Neuronal stem cell (in vitro differentiated cells): ENCODE data around the gene TBC1D22A.

Experiments
- DNase-seq: peaks from one replicate; pipeline ENCODE4 v3.0.0-alpha.2; 2013; ENCODE audit warnings: low spot score
- H2AFZ ChIP-seq: one replicate; pipeline ENCODE4 v1.6.1; 2013; ENCODE audit warnings: mild to moderate bottlenecking, low read length, inconsistent platforms
- H2AK5ac ChIP-seq: 2 replicates; pipeline ENCODE4 v1.6.1; 2013; ENCODE audit warnings: low read depth, mild to moderate bottlenecking, inconsistent platforms, low read length, moderate library complexity, mixed read lengths
- H2BK120ac ChIP-seq: 2 replicates; pipeline ENCODE4 v1.6.1; 2013; ENCODE audit warnings: low read depth, mild to moderate bottlenecking, inconsistent platforms, low read length, moderate library complexity, mixed read lengths
- H2BK12ac ChIP-seq: one replicate; pipeline ENCODE4 v1.6.1; 2013; ENCODE audit warnings: low read length, inconsistent platforms
- H2BK15ac ChIP-seq: 2 replicates; pipeline ENCODE4 v1.6.1; 2013; ENCODE audit warnings: mild to moderate bottlenecking, low read length, inconsistent platforms, mixed read lengths
- H2BK5ac ChIP-seq: one replicate; pipeline ENCODE4 v1.6.1; 2013; ENCODE audit warnings: inconsistent platforms, mild to moderate bottlenecking, low read length, moderate library complexity
- H3K14ac ChIP-seq: one replicate; pipeline ENCODE4 v1.6.1; 2013; ENCODE audit warnings: low read length, inconsistent platforms
- H3K18ac ChIP-seq: 2 replicates; pipeline ENCODE4 v1.6.1; 2013; ENCODE audit warnings: low read length, inconsistent platforms
- H3K23ac ChIP-seq: 2 replicates; pipeline ENCODE4 v1.6.1; 2013; ENCODE audit warnings: low read depth, mild to moderate bottlenecking, mixed read lengths, low read length, inconsistent platforms; ENCODE audit not compliant: poor library complexity
- H3K27ac ChIP-seq: replicated peaks from 3 replicates; pipeline ENCODE4 v1.5.1; 2013; ENCODE audit warnings: low read length, inconsistent platforms
- H3K27me3 ChIP-seq, 3 experiments: 2 replicates each; pipeline ENCODE4 v1.6.1; 2013; ENCODE audit warnings: low read length in 3 of 3, mild to moderate bottlenecking in 2 of 3, inconsistent platforms in 1 of 3, low read depth in 1 of 3, mixed read lengths in 1 of 3, moderate library complexity in 1 of 3; ENCODE audit not compliant: control insufficient read depth in 3 of 3, insufficient read depth in 3 of 3
- H3K36me3 ChIP-seq, 2 donors: replicated peaks in 1 of 2; 2 replicates each; pipeline ENCODE4 v1.6.1; 2013; ENCODE audit warnings: low read length in 2 of 2; ENCODE audit not compliant: control insufficient read depth in 2 of 2, insufficient read depth in 2 of 2
- H3K4ac ChIP-seq: 2 replicates; pipeline ENCODE4 v1.6.1; 2013; ENCODE audit warnings: inconsistent platforms, mild to moderate bottlenecking, low read length, moderate library complexity
- H3K4me1 ChIP-seq, 2 donors: 1 replicate in 1 of 2; 2 replicates in 1 of 2; pipeline ENCODE4 v1.6.1; 2013; ENCODE audit warnings: low read length in 2 of 2, low read depth in 1 of 2; ENCODE audit not compliant: control insufficient read depth in 2 of 2, insufficient read depth in 1 of 2
- H3K4me2 ChIP-seq: one replicate; pipeline ENCODE4 v1.6.1; 2013; ENCODE audit warnings: mild to moderate bottlenecking, low read length, inconsistent platforms; ENCODE audit not compliant: insufficient read depth, poor library complexity, severe bottlenecking
- H3K4me3 ChIP-seq, 2 donors: 2 replicates each; pipeline ENCODE4 v1.5.1; 2013; ENCODE audit warnings: low read length in 2 of 2, mild to moderate bottlenecking in 2 of 2, inconsistent platforms in 1 of 2, moderate library complexity in 1 of 2
- H3K79me1 ChIP-seq: one replicate; pipeline ENCODE4 v1.6.1; 2013; ENCODE audit warnings: low read depth, mild to moderate bottlenecking, inconsistent platforms, low read length, moderate library complexity
- H3K9ac ChIP-seq: one replicate; pipeline ENCODE4 v1.6.1; 2013; ENCODE audit warnings: mild to moderate bottlenecking, low read depth, low read length, inconsistent platforms; ENCODE audit not compliant: poor library complexity
- H3K9me3 ChIP-seq, 2 donors: replicated peaks in 1 of 2; 2 replicates each; pipeline versions ENCODE3 to v1.6.1; 2013; ENCODE audit warnings: low read length in 2 of 2, mild to moderate bottlenecking in 2 of 2, inconsistent platforms in 1 of 2, low read depth in 1 of 2, mixed read lengths in 1 of 2, moderate library complexity in 1 of 2; ENCODE audit not compliant: control insufficient read depth in 2 of 2, insufficient read depth in 1 of 2
- H4K8ac ChIP-seq: one replicate; pipeline ENCODE4 v1.6.1; 2013; ENCODE audit warnings: low read depth, mild to moderate bottlenecking, inconsistent platforms, low read length, moderate library complexity
- H4K91ac ChIP-seq: one replicate; pipeline ENCODE4 v1.6.1; 2013; ENCODE audit warnings: low read length, low read depth, mild to moderate bottlenecking, inconsistent platforms; ENCODE audit not compliant: poor library complexity
- WGBS, 2 donors: extraction: QIAGEN DNeasy Blood & Tissue Kit; methylation state at CpG; one replicate each; pipeline ENCODE4 v1.1.7; 2013; ENCODE audit warnings: missing lambda C conversion rate in 2 of 2, mixed read lengths in 1 of 2; ENCODE audit not compliant: insufficient read length in 2 of 2, insufficient replicate concordance in 1 of 2; ENCODE audit errors: extremely low coverage in 2 of 2; 5-methylcytosine and 5-hydroxymethylcytosine counted together

TBC1D22A gene

GRCh38 chr22:47177334-47177815 is 414.9 kb downstream of the TBC1D22A start:
- no peak overlapping the region for H2AFZ ChIP-seq
- no peak overlapping the region for H2BK15ac ChIP-seq
- H3K18ac ChIP-seq: no peak overlapping the region
- no peak overlapping the region for H2BK5ac ChIP-seq
- no peak overlapping the region for H2AK5ac ChIP-seq
- no peaks in the 10 kb centered on the region for H3K27me3 ChIP-seq
- no peak overlapping the region for H3K23ac ChIP-seq
- peaks cover 0 to 12% of the 10 kb centered on the region in 2 donors for H3K9me3 ChIP-seq
- no peak overlapping the region for H2BK12ac ChIP-seq
- no peak overlapping the region for H3K4me2 ChIP-seq
- H3K9ac ChIP-seq: no peak overlapping the region
- H4K91ac ChIP-seq: no peak overlapping the region
- no peaks in the 10 kb centered on the region for H3K36me3 ChIP-seq
- H3K79me1 ChIP-seq: peaks cover 4% of the 10 kb centered on the region
- H3K14ac ChIP-seq: peak overlapping the region; percentile 71
- H3K27ac ChIP-seq: no peak overlapping the region
- WGBS, 2 donors: no CpG with 5 or more reads among the region's 16 CpGs
- no peak overlapping the region for H4K8ac ChIP-seq
- H3K4me1 ChIP-seq: no peaks in the 10 kb centered on the region
- no peak overlapping the region for H2BK120ac ChIP-seq
- H3K4ac ChIP-seq: no peak overlapping the region
- no peak overlapping the region for H3K4me3 ChIP-seq
- no peak for DNase-seq

- Histone ChIP-seq H3K4me3 (no peak overlapping the region), H2BK12ac (no peak overlapping the region), H2BK120ac (no peak overlapping the region), H2BK15ac (no peak overlapping the region), H3K9ac (no peak overlapping the region), H3K4ac (no peak overlapping the region), H3K79me1 (peaks cover 2% of the 10 kb centered on the region), H4K8ac (no peak overlapping the region), H3K4me1 (no peaks in the 10 kb centered on the region), H4K91ac (no peak overlapping the region), H3K23ac (no peak overlapping the region), H3K14ac (no peak overlapping the region), H3K9me3 (peaks cover 0 to 12% of the 10 kb centered on the region in 2 donors), H3K27ac (no peak overlapping the region), H2BK5ac (no peak overlapping the region), H3K18ac (no peak overlapping the region), H2AFZ (no peak overlapping the region), H3K4me2 (no peak overlapping the region), H3K27me3 (no peaks in the 10 kb centered on the region), H3K36me3 (no peaks in the 10 kb centered on the region), H2AK5ac (no peak overlapping the region)
- WGBS, 2 donors: no CpG with 5 or more reads among the region's 5 CpGs
- DNase-seq: no peak
Measured at GRCh38 chr22:47178339-47178738, 415.9 kb downstream of the TBC1D22A start.

- Histone ChIP-seq H3K4me3 (no peak overlapping the region), H2AK5ac (no peak overlapping the region), H3K23ac (no peak overlapping the region), H3K79me1 (no peaks in the 10 kb centered on the region), H4K8ac (no peak overlapping the region), H3K4me1 (no peaks in the 10 kb centered on the region), H2BK12ac (no peak overlapping the region), H2BK15ac (no peak overlapping the region), H3K9ac (no peak overlapping the region), H2BK120ac (no peak overlapping the region), H3K4me2 (no peak overlapping the region), H3K27me3 (no peaks in the 10 kb centered on the region), H3K14ac (no peak overlapping the region), H4K91ac (no peak overlapping the region), H3K4ac (no peak overlapping the region), H3K27ac (no peak overlapping the region), H2AFZ (no peak overlapping the region), H3K9me3 (peaks cover 5 to 9% of the 10 kb centered on the region in 2 donors), H2BK5ac (no peak overlapping the region), H3K18ac (no peak overlapping the region), H3K36me3 (no peaks in the 10 kb centered on the region)
- WGBS, 2 donors: no CpG with 5 or more reads among the region's 2 CpGs
- no peak for DNase-seq
Measured at GRCh38 chr22:47180796-47181195, 418.3 kb downstream of the TBC1D22A start.

- Histone ChIP-seq H4K8ac (no peak overlapping the region), H3K4me3 (no peak overlapping the region), H3K4me1 (peaks cover 0 to 1% of the 10 kb centered on the region in 2 donors), H2BK12ac (no peak overlapping the region), H3K14ac (no peak overlapping the region), H3K4me2 (no peak overlapping the region), H3K9ac (no peak overlapping the region), H3K27me3 (no peaks in the 10 kb centered on the region), H3K18ac (no peak overlapping the region), H3K4ac (no peak overlapping the region), H3K36me3 (no peaks in the 10 kb centered on the region), H4K91ac (no peak overlapping the region), H2AK5ac (no peak overlapping the region), H3K9me3 (peaks cover 5 to 9% of the 10 kb centered on the region in 2 donors), H2BK5ac (no peak overlapping the region), H3K27ac (no peak overlapping the region), H3K23ac (no peak overlapping the region), H2BK15ac (no peak overlapping the region), H2AFZ (no peak overlapping the region), H3K79me1 (no peaks in the 10 kb centered on the region), H2BK120ac (no peak overlapping the region)
- DNase-seq: no peak
- no CpG with 5 or more reads among the region's 9 CpGs for WGBS, 2 donors
Measured at GRCh38 chr22:47187176-47187957, 424.9 kb downstream of the TBC1D22A start.
